ENCODE data around the gene SDR42E2.

- no peak for TF ChIP-seq CTCF (IDR thresholded peaks at IDR 0.05; ENCODE audit: low read depth, low read length, missing input control)
- TF ChIP-seq YY1 (IDR thresholded peaks at IDR 0.05): no peak
- no peak for TF ChIP-seq SP1 (IDR thresholded peaks at IDR 0.05)
- no peak for TF ChIP-seq RAD21 (IDR thresholded peaks at IDR 0.05)
These were observed 14.5 kb upstream of the SDR42E2 start for GRCh38 chr16:22147853-22148252.
